Osteoblast (primary cell): Measurements from ENCODE around the gene KIAA1671. TPM values are rescaled to one million over a fixed set of nuclear protein-coding genes. Genes with fewer than 3 reads are reported as not detected.
A peak's percentile ranks its signal among the peaks of the same experiment; 100 is the strongest.

ENCODE experiments used
- DNase-seq: peaks from one replicate; pipeline ENCODE4 v3.0.0; 2011; ENCODE audit warnings: low spot score, mixed read lengths; ENCODE audit not compliant: insufficient read length; ENCODE audit errors: missing footprints
- H2AFZ ChIP-seq: 2 replicates; pipeline ENCODE4 v1.6.0; 2011; ENCODE audit warnings: mild to moderate bottlenecking, low read length
- H3K27ac ChIP-seq: 2 replicates; pipeline ENCODE4 v1.5.1; 2011; ENCODE audit warnings: mild to moderate bottlenecking, low read depth, low read length, moderate library complexity
- H3K27me3 ChIP-seq: 2 replicates; pipeline ENCODE4 v1.6.0; 2012; ENCODE audit warnings: mild to moderate bottlenecking, control low read depth, inconsistent platforms, low read length, moderate library complexity; ENCODE audit not compliant: insufficient read depth
- H3K36me3 ChIP-seq: 2 replicates; pipeline ENCODE4 v1.5.1; 2011; ENCODE audit warnings: mild to moderate bottlenecking, low read length, control low read depth, moderate library complexity; ENCODE audit not compliant: insufficient read depth
- H3K4me1 ChIP-seq: 2 replicates; pipeline ENCODE4 v1.5.1; 2011; ENCODE audit warnings: mild to moderate bottlenecking, low read length, control low read depth, moderate library complexity; ENCODE audit not compliant: insufficient read depth
- H3K4me2 ChIP-seq: 2 replicates; pipeline ENCODE4 v1.6.0; 2011; ENCODE audit warnings: mild to moderate bottlenecking, low read length; ENCODE audit not compliant: insufficient read depth
- H3K4me3 ChIP-seq: fragments of 200-600 bp; sonication (generic); 3 replicates; pipeline ENCODE4 v1.5.1; 2012; ENCODE audit warnings: mild to moderate bottlenecking, low read length, inconsistent platforms; ENCODE audit not compliant: insufficient read depth
- H3K79me2 ChIP-seq: 2 replicates; pipeline ENCODE4 v1.6.0; 2012; ENCODE audit warnings: mild to moderate bottlenecking, low read length, control low read depth, inconsistent platforms; ENCODE audit not compliant: insufficient read depth
- H3K9me3 ChIP-seq: 2 replicates; pipeline ENCODE4 v1.5.1; 2011; ENCODE audit warnings: low read depth, low read length, control low read depth
- H4K20me1 ChIP-seq: 2 replicates; pipeline ENCODE4 v1.6.0; 2012; ENCODE audit warnings: mild to moderate bottlenecking, low read length, control low read depth; ENCODE audit not compliant: insufficient read depth
- CTCF ChIP-seq: IDR thresholded peaks from 2 replicates; pipeline ENCODE4 v1.5.1; 2011; ENCODE audit warnings: mild to moderate bottlenecking, low read depth, low read length, moderate library complexity; ENCODE audit errors: extremely low read depth
- total RNA-seq: library from RNA; depleted of rRNA; stranded (reverse); fragments of >200 nt; gene quantifications from 2 replicates; pipeline ENCODE4 v1.2.3, GENCODE V29; 2012

Gene KIAA1671
- total RNA-seq, 1 donor: 16.6 TPM

GRCh38 chr22:25111579-25112517 lies 159.3 kb downstream of the KIAA1671 start:
- peaks cover 9% of the 10 kb centered on the region for H3K4me1 ChIP-seq
- no peak overlapping the region for H3K27ac ChIP-seq
- H3K27me3 ChIP-seq: no peaks in the 10 kb centered on the region
- TF ChIP-seq CTCF: no peak
- peak overlapping the region; percentile 99 for H3K4me2 ChIP-seq
- no peaks in the 10 kb centered on the region for H3K79me2 ChIP-seq
- no peak overlapping the region for H2AFZ ChIP-seq
- H3K36me3 ChIP-seq: no peaks in the 10 kb centered on the region
- no peaks in the 10 kb centered on the region for H3K9me3 ChIP-seq
- peaks cover 11% of the 10 kb centered on the region for H4K20me1 ChIP-seq
- H3K4me3 ChIP-seq: peak overlapping the region; percentile 82
- peak; percentile 83 for DNase-seq

- Histone ChIP-seq H3K4me3 (no peak overlapping the region), H3K4me1 (peaks cover 9% of the 10 kb centered on the region), H3K4me2 (no peak overlapping the region), H3K27me3 (no peaks in the 10 kb centered on the region), H3K79me2 (no peaks in the 10 kb centered on the region), H3K27ac (no peak overlapping the region), H4K20me1 (peaks cover 11% of the 10 kb centered on the region), H3K36me3 (no peaks in the 10 kb centered on the region), H2AFZ (no peak overlapping the region), H3K9me3 (no peaks in the 10 kb centered on the region)
- TF ChIP-seq CTCF: no peak
- DNase-seq: peak; percentile 77
These were observed 160.2 kb downstream of the KIAA1671 start for GRCh38 chr22:25112538-25113253.

GRCh38 chr22:25113316-25113721 lies 160.8 kb downstream of the KIAA1671 start:
- no peak for TF ChIP-seq CTCF
- Histone ChIP-seq H3K9me3 (no peaks in the 10 kb centered on the region), H3K36me3 (no peaks in the 10 kb centered on the region), H3K4me3 (no peak overlapping the region), H2AFZ (no peak overlapping the region), H3K4me2 (no peak overlapping the region), H3K27me3 (no peaks in the 10 kb centered on the region), H3K4me1 (peaks cover 9% of the 10 kb centered on the region), H3K79me2 (no peaks in the 10 kb centered on the region), H4K20me1 (peaks cover 11% of the 10 kb centered on the region), H3K27ac (no peak overlapping the region)
- no peak for DNase-seq
